GM12865 (cell line): ENCODE measurements around the gene FAM229A.

Experiments used
- DNase-seq: peaks from one replicate; pipeline ENCODE4 v3.0.0; 2010; ENCODE audit warnings: low read depth
- H3K4me3 ChIP-seq: 2 replicates; pipeline ENCODE4 v1.5.1; 2011; ENCODE audit warnings: mild to moderate bottlenecking, low read depth, low read length, control low read depth
- CTCF ChIP-seq: IDR thresholded peaks from 2 replicates; pipeline ENCODE4 v1.5.1; 2011; ENCODE audit warnings: low read length, control low read depth, low read depth, inconsistent platforms; ENCODE audit not compliant: insufficient read depth; ENCODE audit errors: missing control alignments

Gene FAM229A

GRCh38 chr1:32362474-32363313 is at the start of gene FAM229A, which contains the start of gene TSSK3:
FAM229A (minus strand) TSS chr1:32362485; CDS start chr1:32362091, 394 bp downstream.
TSSK3 (plus strand) TSS chr1:32362539; CDS start chr1:32362702, 163 bp downstream.
- H3K4me3 ChIP-seq, result peak within 1 kb of the TSS; percentile 29; the same call in 1 of the 2 replicates
- TF ChIP-seq CTCF, result no peak
- no peak for DNase-seq

GRCh38 chr1:32411261-32411660 is 49.0 kb upstream of the FAM229A start:
- H3K4me3 ChIP-seq, result no peak overlapping the region
- DNase-seq, result no peak
- no peak for TF ChIP-seq CTCF

GRCh38 chr1:32406629-32407111 is 44.4 kb upstream of the FAM229A start:
- H3K4me3 ChIP-seq, result no peak overlapping the region
- no peak for DNase-seq
- no peak for TF ChIP-seq CTCF

GRCh38 chr1:32405672-32406467 is 43.6 kb upstream of the FAM229A start:
- H3K4me3 ChIP-seq, result no peak overlapping the region
- no peak for DNase-seq
- no peak for TF ChIP-seq CTCF

- no peak for TF ChIP-seq CTCF
- DNase-seq, result no peak
- no peak overlapping the region for H3K4me3 ChIP-seq
Observed at GRCh38 chr1:32404946-32405345, 42.7 kb upstream of the FAM229A start.

- no peak overlapping the region for H3K4me3 ChIP-seq
- DNase-seq, result peak; percentile 63
- TF ChIP-seq CTCF, result peak; percentile 83
Observed at GRCh38 chr1:32400876-32401631, 38.8 kb upstream of the FAM229A start.
